ENCODE results near the gene RPL22L1. TPM values are rescaled to one million over a fixed set of nuclear protein-coding genes. Genes with fewer than 3 reads are reported as not detected.
A peak's percentile ranks its signal among the peaks of the same experiment; 100 is the strongest.

The RPL22L1 gene
- total and polyA plus RNA-seq, 2 of the 4 experiments (the other 2 are of a cell fraction) = 37.1 to 92.0 TPM

DNA sequence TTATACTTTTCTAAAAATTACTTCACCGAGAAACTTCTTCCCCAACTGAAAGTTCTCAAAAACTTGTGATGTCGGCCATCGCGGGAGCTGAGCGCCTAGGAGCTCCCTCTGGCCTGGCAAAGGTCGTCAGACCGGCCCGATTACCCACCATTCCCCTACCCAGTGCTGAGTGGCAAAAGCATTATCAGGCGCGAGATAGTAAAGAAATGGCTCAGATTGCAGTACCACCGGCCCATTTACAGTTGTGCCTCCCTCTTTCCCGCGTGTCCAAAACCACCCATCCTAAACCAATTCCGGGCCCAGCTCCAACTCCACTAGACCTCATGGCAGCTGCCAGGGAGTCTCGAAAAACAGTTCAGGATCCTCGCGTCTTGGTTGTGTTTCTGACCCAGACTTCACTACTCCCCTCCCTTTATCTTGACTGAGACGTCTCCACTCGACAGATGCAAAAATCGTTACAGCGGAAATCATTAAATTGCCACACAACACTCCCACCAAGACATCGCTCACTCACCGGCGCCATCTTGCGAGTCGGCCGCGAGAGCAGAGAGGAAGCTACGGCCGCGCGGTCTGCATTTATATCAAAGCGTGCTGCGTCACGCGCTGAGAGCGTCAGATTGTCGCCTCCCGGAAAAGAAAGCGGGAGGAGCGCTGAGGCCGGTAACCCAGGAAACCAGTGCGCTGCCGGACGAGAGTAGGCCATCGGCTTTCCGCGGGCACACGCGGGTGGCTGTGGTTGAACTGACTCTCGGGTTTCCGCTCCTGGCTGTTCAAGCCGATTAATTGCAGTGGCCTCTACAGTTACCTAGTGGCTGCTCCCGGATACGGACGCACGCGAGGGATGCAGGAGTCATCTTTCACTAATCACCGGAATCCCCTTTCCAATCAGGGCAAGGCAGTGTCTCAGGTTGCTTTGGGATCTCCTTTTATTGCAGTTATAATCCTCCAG lies at the start of gene RPL22L1 (continued):
- TF ChIP-seq USF2 (IDR thresholded peaks at IDR 0.05; ENCODE audit: low read depth, low read length) (peak; percentile 91), SMC3 (IDR thresholded peaks at IDR 0.05; ENCODE audit: low read depth, low read length) (no peak), MXI1 (IDR thresholded peaks at IDR 0.05; ENCODE audit: borderline replicate concordance, low read depth, low read length) (peak; percentile 87; the same call in 1 of the 2 replicates), RCOR1 (IDR thresholded peaks at IDR 0.05; ENCODE audit: insufficient replicate concordance, low read length) (no peak), RFX5 (IDR thresholded peaks at IDR 0.05; ENCODE audit: low read depth, low read length) (no peak)
